ENCODE results near the gene NUTF2. TPM values are rescaled to one million over a fixed set of nuclear protein-coding genes. Genes with fewer than 3 reads are reported as not detected.

The NUTF2 gene
- total and polyA plus RNA-seq, 10 of the 15 experiments (the other 5 are each of a cell fraction or from before 2014, with no cell fraction given): 116 to 342 (median 202) TPM

DNA sequence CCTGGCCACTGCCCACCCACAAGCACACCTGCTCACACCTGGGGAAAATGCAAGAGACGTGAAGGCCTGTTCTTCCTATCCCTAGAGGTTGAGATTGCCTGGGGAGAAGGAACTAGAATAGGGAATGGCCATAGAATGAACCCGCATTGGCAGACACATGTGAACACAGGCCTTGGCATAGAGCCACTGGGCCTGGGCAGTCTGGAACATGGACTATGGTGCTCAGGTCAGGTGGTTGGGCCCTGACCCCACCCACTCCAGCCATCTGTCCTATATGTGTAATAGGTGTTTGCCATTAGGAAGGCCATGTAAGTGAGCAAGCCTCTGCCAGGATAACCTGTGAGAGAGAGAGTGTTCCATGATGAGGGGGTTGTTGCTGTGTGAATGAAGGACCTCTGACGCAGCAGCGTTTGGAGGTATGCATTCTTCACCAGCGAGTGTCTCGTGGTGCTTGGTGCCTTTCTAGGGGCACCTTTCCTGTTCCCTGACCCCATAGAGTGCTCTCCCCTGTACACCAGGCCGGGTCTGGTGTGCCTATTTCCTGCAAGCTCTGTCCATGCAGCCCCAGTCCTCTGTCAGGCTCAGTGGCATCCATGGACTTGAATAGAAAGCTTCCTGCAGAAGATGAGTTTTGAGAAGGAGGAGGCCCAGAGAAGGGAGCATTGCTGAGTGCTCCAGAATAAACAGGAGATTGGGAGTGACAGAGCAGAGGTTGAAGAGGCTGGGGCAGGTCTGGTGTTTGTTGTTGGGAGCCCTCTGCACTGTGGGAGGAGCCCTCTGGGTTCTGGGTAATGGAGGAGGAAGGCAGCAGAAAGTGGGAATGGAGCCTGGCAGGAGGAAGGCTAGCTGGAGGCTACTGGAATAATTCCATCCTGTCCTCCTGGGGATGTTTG lies 69.3 kb downstream of the NUTF2 start:
- ChIA-PET RAD21 (ENCODE audit: unreplicated experiment) (no interaction called here), CTCF (interaction anchor here (1.1 kb wide), 1 partner anchor 34 kb away, joined by 3 read pairs; no protein-coding TSS in a partner anchor), POLR2A (no interaction called here), SMC1A (ENCODE audit: uncharacterized antibody, unreplicated experiment) (no interaction called here)
- FAIRE-seq (no peak), DNase-seq (ENCODE audit: low read depth, low spot score) (no peak), ATAC-seq (no peak)
- Histone ChIP-seq H3K27me3 (replicated peaks in 1 of 2; ENCODE audit: control insufficient read depth in 2 of 2, insufficient read depth in 2 of 2, low read length in 1 of 2) (no peaks in the 10 kb centered on the region), H3K79me2 (ENCODE audit: control insufficient read depth, insufficient read depth, low read length) (no peaks in the 10 kb centered on the region), H2AFZ (ENCODE audit: control insufficient read depth, low read depth, low read length) (no peak overlapping the region), H3K27ac (ENCODE audit: control insufficient read depth, insufficient read depth) (no peak overlapping the region), H3K9ac (ENCODE audit: control insufficient read depth, insufficient read depth, low read length) (no peak overlapping the region), H4K20me1 (ENCODE audit: control insufficient read depth, insufficient read depth) (no peaks in the 10 kb centered on the region; the same call in 1 of the 2 replicates), H3K36me3 (ENCODE audit: control insufficient read depth in 2 of 2, insufficient read depth in 2 of 2, low read length in 1 of 2) (peaks cover 0 to 3% of the 10 kb centered on the region in 2 experiments; a peak in 1 of 4 replicates), H3K9me3 (replicated peaks; ENCODE audit: control insufficient read depth, insufficient read depth, low read length) (no peaks in the 10 kb centered on the region), H3K4me3 (no peak overlapping the region), H3K4me1 (ENCODE audit: control insufficient read depth, insufficient read depth, low read length) (no peaks in the 10 kb centered on the region), H3K4me2 (ENCODE audit: control insufficient read depth, insufficient read depth) (no peak overlapping the region)
- 82% methylated on average over 7 of the region's 7 CpGs for WGBS (ENCODE audit: insufficient coverage, insufficient replicate concordance, low lambda C conversion rate, missing lambda C conversion rate)
- in situ Hi-C loops (cut with MboI) (no loop called here), intact Hi-C loops (cut with micrococcal nuclease; ENCODE audit: unreplicated experiment) (no loop called here)
- no TSS peak for BruUV-seq (replicated peaks)
- TF ChIP-seq CREB1 (IDR thresholded peaks at IDR 0.05; ENCODE audit: low read depth): no peak
- no peak for TF ChIP-seq POLR2AphosphoS2 (IDR thresholded peaks at IDR 0.05; ENCODE audit: low read depth, low read length)
- no peak for TF ChIP-seq GABPA (IDR thresholded peaks at IDR 0.05; ENCODE audit: low read depth)
- no peak for TF ChIP-seq RBBP5 (conservative IDR thresholded peaks at IDR 0.05)
- TF ChIP-seq STAT3 (IDR thresholded peaks at IDR 0.05; ENCODE audit: low read depth, low read length): no peak
- no peak for TF ChIP-seq POLR2AphosphoS5 (IDR thresholded peaks at IDR 0.05; ENCODE audit: low read length)
- TF ChIP-seq MEF2B (IDR thresholded peaks at IDR 0.05; ENCODE audit: partially characterized antibody, poor library complexity, severe bottlenecking): no peak
- TF ChIP-seq ATF7 (IDR thresholded peaks at IDR 0.05; ENCODE audit: low read depth): no peak
- no peak for TF ChIP-seq NFYA (IDR thresholded peaks at IDR 0.05; ENCODE audit: borderline replicate concordance, low read depth, low read length)
- TF ChIP-seq, protein P1, sequence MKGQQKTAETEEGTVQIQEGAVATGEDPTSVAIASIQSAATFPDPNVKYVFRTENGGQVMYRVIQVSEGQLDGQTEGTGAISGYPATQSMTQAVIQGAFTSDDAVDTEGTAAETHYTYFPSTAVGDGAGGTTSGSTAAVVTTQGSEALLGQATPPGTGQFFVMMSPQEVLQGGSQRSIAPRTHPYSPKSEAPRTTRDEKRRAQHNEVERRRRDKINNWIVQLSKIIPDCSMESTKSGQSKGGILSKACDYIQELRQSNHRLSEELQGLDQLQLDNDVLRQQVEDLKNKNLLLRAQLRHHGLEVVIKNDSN (IDR thresholded peaks at IDR 0.05; ENCODE audit: borderline replicate concordance, extremely low read length, insufficient read depth, low read depth, low read length): no peak
- TF ChIP-seq SMC3 (IDR thresholded peaks at IDR 0.05; ENCODE audit: borderline replicate concordance, low read length): no peak
- no peak for TF ChIP-seq TCF7 (IDR thresholded peaks at IDR 0.05; ENCODE audit: borderline replicate concordance)
- TF ChIP-seq, protein P2, sequence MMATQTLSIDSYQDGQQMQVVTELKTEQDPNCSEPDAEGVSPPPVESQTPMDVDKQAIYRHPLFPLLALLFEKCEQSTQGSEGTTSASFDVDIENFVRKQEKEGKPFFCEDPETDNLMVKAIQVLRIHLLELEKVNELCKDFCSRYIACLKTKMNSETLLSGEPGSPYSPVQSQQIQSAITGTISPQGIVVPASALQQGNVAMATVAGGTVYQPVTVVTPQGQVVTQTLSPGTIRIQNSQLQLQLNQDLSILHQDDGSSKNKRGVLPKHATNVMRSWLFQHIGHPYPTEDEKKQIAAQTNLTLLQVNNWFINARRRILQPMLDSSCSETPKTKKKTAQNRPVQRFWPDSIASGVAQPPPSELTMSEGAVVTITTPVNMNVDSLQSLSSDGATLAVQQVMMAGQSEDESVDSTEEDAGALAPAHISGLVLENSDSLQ (IDR thresholded peaks at IDR 0.05): no peak
- TF ChIP-seq, protein P3, sequence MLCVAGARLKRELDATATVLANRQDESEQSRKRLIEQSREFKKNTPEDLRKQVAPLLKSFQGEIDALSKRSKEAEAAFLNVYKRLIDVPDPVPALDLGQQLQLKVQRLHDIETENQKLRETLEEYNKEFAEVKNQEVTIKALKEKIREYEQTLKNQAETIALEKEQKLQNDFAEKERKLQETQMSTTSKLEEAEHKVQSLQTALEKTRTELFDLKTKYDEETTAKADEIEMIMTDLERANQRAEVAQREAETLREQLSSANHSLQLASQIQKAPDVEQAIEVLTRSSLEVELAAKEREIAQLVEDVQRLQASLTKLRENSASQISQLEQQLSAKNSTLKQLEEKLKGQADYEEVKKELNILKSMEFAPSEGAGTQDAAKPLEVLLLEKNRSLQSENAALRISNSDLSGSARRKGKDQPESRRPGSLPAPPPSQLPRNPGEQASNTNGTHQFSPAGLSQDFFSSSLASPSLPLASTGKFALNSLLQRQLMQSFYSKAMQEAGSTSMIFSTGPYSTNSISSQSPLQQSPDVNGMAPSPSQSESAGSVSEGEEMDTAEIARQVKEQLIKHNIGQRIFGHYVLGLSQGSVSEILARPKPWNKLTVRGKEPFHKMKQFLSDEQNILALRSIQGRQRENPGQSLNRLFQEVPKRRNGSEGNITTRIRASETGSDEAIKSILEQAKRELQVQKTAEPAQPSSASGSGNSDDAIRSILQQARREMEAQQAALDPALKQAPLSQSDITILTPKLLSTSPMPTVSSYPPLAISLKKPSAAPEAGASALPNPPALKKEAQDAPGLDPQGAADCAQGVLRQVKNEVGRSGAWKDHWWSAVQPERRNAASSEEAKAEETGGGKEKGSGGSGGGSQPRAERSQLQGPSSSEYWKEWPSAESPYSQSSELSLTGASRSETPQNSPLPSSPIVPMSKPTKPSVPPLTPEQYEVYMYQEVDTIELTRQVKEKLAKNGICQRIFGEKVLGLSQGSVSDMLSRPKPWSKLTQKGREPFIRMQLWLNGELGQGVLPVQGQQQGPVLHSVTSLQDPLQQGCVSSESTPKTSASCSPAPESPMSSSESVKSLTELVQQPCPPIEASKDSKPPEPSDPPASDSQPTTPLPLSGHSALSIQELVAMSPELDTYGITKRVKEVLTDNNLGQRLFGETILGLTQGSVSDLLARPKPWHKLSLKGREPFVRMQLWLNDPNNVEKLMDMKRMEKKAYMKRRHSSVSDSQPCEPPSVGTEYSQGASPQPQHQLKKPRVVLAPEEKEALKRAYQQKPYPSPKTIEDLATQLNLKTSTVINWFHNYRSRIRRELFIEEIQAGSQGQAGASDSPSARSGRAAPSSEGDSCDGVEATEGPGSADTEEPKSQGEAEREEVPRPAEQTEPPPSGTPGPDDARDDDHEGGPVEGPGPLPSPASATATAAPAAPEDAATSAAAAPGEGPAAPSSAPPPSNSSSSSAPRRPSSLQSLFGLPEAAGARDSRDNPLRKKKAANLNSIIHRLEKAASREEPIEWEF (IDR thresholded peaks at IDR 0.05; ENCODE audit: insufficient replicate concordance, low read depth, low read length): no peak
- no peak for TF ChIP-seq MTA2 (IDR thresholded peaks at IDR 0.05; ENCODE audit: low read depth)

Data from GM12878 (cell line).